ENCODE data around the gene RPS6KA1. TPM values are rescaled to one million over a fixed set of nuclear protein-coding genes. Genes with fewer than 3 reads are reported as not detected.

Gene RPS6KA1
- total and polyA plus RNA-seq, 2 of the 8 experiments (the other 6 are each of a cell fraction or from before 2014, with no cell fraction given) = 44.3 to 55.0 TPM

- CTCF ChIA-PET (ENCODE audit: partially characterized antibody) = interaction anchor here (1.0 to 7.6 kb wide), 3 partner anchors 9 to 42 kb away, joined by 3 to 81 read pairs (median 3); no protein-coding TSS in a partner anchor
Measured at GRCh38 chr1:26556111-26556510, 26.6 kb downstream of the RPS6KA1 start.

More at GRCh38 chr1:26556111-26556510, 26.6 kb downstream of the RPS6KA1 start:
- Histone ChIP-seq H3K9me3 (ENCODE audit: insufficient read depth in 2 of 2, low read depth in 1 of 2, low read length in 1 of 2) (no peaks in the 10 kb centered on the region), H3K18ac (ENCODE audit: extremely low read depth, low read length) (no peak overlapping the region), H3K4me1 (replicated peaks in 1 of 4; ENCODE audit: control insufficient read depth in 3 of 4, insufficient read depth in 4 of 4, low read length in 3 of 4) (no peaks in the 10 kb centered on the region), H3K79me2 (ENCODE audit: control insufficient read depth in 1 of 2, insufficient read depth in 2 of 2, low read length in 2 of 2) (no peaks in the 10 kb centered on the region), H4K91ac (replicated peaks; ENCODE audit: insufficient read length, low read length) (no peak overlapping the region), H3K23me2 (ENCODE audit: low read depth, low read length) (peaks cover 2% of the 10 kb centered on the region; the same call in 1 of the 2 replicates), H4K20me1 (replicated peaks in 1 of 2; ENCODE audit: control insufficient read depth in 1 of 2, insufficient read depth in 2 of 2, low read length in 2 of 2) (peaks cover 2 to 8% of the 10 kb centered on the region in 2 experiments), H3K36me3 (ENCODE audit: control insufficient read depth in 2 of 4, insufficient read depth in 4 of 4, low read length in 3 of 4) (peaks cover 7 to 49% (median 18%) of the 10 kb centered on the region in 4 experiments; a peak in 7 of 8 replicates), H2AK5ac (ENCODE audit: low read depth, low read length) (no peak overlapping the region), H3K9ac (replicated peaks in 1 of 4; ENCODE audit: extremely low read depth in 1 of 4, low read depth in 3 of 4, low read length in 3 of 4) (no peak overlapping the region), H3K79me1 (ENCODE audit: low read depth, low read length) (no peaks in the 10 kb centered on the region), H2BK120ac (replicated peaks; ENCODE audit: low read depth, low read length) (no peak overlapping the region), H3K4ac (replicated peaks; ENCODE audit: insufficient read length, low read depth, low read length) (no peak overlapping the region), H2BK15ac (ENCODE audit: low read length) (no peak overlapping the region), H2BK12ac (ENCODE audit: low read depth, low read length) (no peak overlapping the region), H3K23ac (ENCODE audit: insufficient read length) (no peak overlapping the region), H3K27me3 (replicated peaks in 1 of 4; ENCODE audit: control insufficient read depth in 3 of 4, extremely low read depth in 1 of 4, insufficient read depth in 3 of 4, low read length in 3 of 4) (no peaks in the 10 kb centered on the region; a peak in 1 of 7 replicates), H3K27ac (ENCODE audit: low read depth, low read length) (no peak overlapping the region), H2BK5ac (ENCODE audit: low read depth, low read length) (no peak overlapping the region), H3K14ac (ENCODE audit: insufficient read length) (no peak overlapping the region), H4K8ac (ENCODE audit: extremely low read depth, insufficient read depth, low read length) (no peak overlapping the region; the same call in 1 of the 2 replicates), H3K56ac (replicated peaks; ENCODE audit: insufficient read length, low read depth, low read length) (no peak overlapping the region), H2BK20ac (ENCODE audit: low read length) (no peak overlapping the region), H4K5ac (ENCODE audit: insufficient read length, low read depth, low read length) (no peak overlapping the region), H3K4me3 (ENCODE audit: extremely low read depth in 1 of 4, insufficient read depth in 2 of 4, low read depth in 3 of 4, low read length in 4 of 4) (no peak overlapping the region), H2AFZ (ENCODE audit: low read length) (no peak overlapping the region), H3K4me2 (ENCODE audit: insufficient read depth in 1 of 2, low read depth in 2 of 2, low read length in 2 of 2) (no peak overlapping the region)
- no peak for DNase-seq (ENCODE audit: low read depth in 1 of 2, low spot score in 2 of 2)
- TF ChIP-seq ZNF274 (IDR thresholded peaks at IDR 0.05; ENCODE audit: borderline replicate concordance, extremely low read depth, low read length) (no peak), SP2 (IDR thresholded peaks at IDR 0.05; ENCODE audit: low read length) (no peak), GTF2F1 (IDR thresholded peaks at IDR 0.05; ENCODE audit: borderline replicate concordance, low read depth, low read length) (no peak), EGR1 (IDR thresholded peaks at IDR 0.05; ENCODE audit: borderline replicate concordance, low read depth, low read length) (no peak), NRF1 (IDR thresholded peaks at IDR 0.05; ENCODE audit: low read depth, low read length) (no peak), JUND (IDR thresholded peaks at IDR 0.05; ENCODE audit: low read length) (no peak), SRF (IDR thresholded peaks at IDR 0.05; ENCODE audit: low read depth, low read length) (no peak), TEAD4 (IDR thresholded peaks at IDR 0.05; ENCODE audit: low read depth, low read length) (no peak), RXRA (IDR thresholded peaks at IDR 0.05; ENCODE audit: insufficient read depth, low read depth, low read length) (no peak), TAF7 (optimal IDR thresholded peaks at IDR 0.05; ENCODE audit: borderline replicate concordance, low read depth, low read length) (no peak)
- TF ChIP-seq, protein P1, sequence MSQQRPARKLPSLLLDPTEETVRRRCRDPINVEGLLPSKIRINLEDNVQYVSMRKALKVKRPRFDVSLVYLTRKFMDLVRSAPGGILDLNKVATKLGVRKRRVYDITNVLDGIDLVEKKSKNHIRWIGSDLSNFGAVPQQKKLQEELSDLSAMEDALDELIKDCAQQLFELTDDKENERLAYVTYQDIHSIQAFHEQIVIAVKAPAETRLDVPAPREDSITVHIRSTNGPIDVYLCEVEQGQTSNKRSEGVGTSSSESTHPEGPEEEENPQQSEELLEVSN (IDR thresholded peaks at IDR 0.05) = no peak
- FAIRE-seq = no peak
- POLR2A ChIA-PET (ENCODE audit: partially characterized antibody) = interaction anchor here (0.6 to 1.7 kb wide), 4 partner anchors 9 to 70 kb away, joined by 3 to 8 read pairs (median 3); no protein-coding TSS in a partner anchor
- WGBS, 2 experiments (ENCODE audit: extremely low coverage in 1 of 2, insufficient coverage in 1 of 2, insufficient read length in 1 of 2, insufficient replicate concordance in 2 of 2, low coverage in 1 of 2, low lambda C conversion rate in 2 of 2, missing lambda C conversion rate in 1 of 2) = 74% methylated on average over 2 of the region's 2 CpGs; no CpG with 5 or more reads in 1 of the 2 experiments

Data from H1 (cell line).